NOMO-1 (cell line): ENCODE measurements around the gene FGFR2.

Experiments
- DNase-seq, 2 experiments: peaks; one replicate each; lab custom pipeline; 2025; ENCODE audit not compliant: unreplicated experiment in 2 of 2; lab: John Stamatoyannopoulos, UW

Gene FGFR2

DNA sequence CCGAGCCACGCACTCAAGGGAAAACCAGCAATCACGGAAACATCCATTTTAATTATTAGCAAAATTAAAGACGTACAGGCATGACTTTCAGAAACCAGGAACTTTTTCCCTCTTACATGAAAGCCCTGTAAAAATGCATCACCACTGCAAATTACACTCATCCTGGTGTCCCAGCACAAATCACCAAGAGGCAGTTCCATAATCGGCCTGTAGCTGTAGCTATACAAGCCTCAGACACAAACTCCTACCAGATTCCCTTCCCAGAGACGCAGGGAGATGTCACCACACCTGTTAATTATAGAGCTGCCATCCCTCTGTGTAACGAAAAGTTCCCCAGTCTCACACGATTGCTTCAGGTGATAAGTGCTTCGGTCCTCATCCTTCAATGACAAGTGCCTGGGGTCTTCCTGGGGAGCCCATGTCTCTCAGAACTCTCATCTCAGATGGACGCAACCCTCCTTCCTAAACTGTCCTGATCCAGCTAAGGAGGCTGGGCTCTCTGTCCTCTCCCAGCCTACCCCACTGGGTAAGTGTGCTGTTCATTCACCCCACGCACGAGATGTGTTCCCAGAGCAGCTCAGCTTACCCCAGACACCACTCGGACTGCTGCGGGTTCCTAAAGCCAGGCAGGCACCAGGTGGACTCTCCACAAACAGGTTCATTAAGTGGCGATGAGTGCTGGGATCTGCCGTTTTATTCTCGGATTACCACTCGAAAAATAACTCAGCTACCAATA, 5.9 kb downstream of the FGFR2 start:
- DNase-seq: no peak

GRCh38 chr10:121591186-121591585, 7.1 kb downstream of the FGFR2 start:
- no peak for DNase-seq

DNA sequence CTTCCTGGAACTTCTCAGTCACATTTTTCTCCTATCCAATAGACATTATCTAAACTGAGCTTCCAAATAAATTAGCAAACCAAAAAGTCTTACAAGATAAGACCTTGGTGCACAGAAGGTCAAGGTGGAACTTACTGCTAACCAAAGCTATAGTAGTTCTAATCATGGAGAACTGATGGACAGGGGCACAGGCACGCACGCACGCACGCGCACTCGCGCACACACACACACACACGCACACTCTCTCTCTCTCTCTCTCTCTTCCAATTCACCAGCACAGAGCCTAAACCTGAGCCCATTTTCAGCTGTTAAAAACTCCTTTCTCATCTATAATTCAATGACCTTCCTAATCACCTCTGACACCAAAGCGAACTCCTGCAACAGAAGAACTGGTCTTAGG, 7.5 kb downstream of the FGFR2 start:
- no peak for DNase-seq

GRCh38 chr10:121589553-121589952, 8.7 kb downstream of the FGFR2 start:
- no peak for DNase-seq

DNA sequence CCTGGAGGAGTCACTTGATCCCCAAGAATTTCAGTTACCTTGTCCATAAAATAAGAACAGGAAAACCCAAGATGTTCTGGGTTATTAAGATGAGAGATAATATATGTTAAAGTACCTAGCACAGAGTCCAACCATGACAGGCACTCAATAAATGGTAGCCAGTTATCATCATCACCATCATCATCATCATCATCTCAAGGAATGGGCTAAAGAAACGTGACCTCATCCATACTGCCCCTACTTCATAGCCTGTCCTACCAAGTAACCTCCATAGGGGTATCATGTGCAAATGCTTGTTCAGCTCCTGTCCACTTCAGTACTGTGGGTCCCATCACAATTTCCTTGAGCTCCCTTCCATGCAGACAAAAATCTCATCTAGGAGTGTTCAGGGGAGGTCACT, 14.4 kb downstream of the FGFR2 start:
- DNase-seq: no peak

- DNase-seq: no peak
Observed at GRCh38 chr10:121583258-121583657, 15.0 kb downstream of the FGFR2 start.

- DNase-seq: no peak
Observed at GRCh38 chr10:121580276-121581116, 17.7 kb downstream of the FGFR2 start.

GRCh38 chr10:121579656-121580055, 18.6 kb downstream of the FGFR2 start:
- no peak for DNase-seq

DNA sequence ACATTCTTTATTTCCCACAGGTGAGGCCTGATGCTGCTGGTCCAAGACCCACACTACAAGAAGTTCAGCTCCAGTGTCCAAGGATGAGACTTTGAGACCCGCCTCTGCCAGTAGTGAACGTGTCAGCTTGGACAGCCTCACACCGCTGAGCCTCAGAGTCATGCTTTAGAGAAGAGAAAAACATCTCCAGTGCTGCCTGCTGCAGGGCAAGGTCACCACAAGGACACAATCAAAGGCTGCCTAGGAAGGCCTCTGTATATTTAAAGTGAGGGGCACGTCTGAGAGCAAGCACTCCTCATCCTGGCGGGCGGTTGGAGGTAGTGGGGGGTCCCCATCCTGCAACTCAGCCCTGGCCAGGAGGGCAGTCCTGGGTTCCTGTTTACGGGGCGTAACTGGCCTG, 19.3 kb downstream of the FGFR2 start:
- DNase-seq: no peak

GRCh38 chr10:121578298-121578697, 19.9 kb downstream of the FGFR2 start:
- no peak for DNase-seq

DNA sequence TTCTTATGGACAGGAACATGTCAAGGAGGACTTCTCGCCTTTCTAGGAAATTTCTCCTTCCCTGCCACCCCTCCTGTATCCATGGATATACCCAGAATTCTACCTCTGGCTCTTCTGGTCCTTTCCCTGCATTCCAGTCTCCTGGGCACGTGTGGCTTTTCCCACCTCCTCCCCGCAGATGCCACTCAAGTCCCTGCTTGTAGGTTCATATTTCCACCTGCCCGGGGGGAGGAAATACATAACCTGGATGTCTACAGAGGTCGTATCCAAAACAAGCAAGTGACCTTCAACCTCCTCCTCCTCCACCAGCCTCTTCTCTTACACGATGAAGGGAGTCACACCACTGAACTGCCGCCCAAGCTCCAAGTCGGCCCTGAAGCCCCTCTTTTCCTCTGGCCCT, 20.7 kb downstream of the FGFR2 start:
- DNase-seq: no peak

GRCh38 chr10:121576139-121576538, 22.1 kb downstream of the FGFR2 start:
- no peak for DNase-seq

- no peak for DNase-seq
Observed at GRCh38 chr10:121574519-121575166, 23.6 kb downstream of the FGFR2 start.

GRCh38 chr10:121573538-121573941, 24.7 kb downstream of the FGFR2 start:
- no peak for DNase-seq

DNA sequence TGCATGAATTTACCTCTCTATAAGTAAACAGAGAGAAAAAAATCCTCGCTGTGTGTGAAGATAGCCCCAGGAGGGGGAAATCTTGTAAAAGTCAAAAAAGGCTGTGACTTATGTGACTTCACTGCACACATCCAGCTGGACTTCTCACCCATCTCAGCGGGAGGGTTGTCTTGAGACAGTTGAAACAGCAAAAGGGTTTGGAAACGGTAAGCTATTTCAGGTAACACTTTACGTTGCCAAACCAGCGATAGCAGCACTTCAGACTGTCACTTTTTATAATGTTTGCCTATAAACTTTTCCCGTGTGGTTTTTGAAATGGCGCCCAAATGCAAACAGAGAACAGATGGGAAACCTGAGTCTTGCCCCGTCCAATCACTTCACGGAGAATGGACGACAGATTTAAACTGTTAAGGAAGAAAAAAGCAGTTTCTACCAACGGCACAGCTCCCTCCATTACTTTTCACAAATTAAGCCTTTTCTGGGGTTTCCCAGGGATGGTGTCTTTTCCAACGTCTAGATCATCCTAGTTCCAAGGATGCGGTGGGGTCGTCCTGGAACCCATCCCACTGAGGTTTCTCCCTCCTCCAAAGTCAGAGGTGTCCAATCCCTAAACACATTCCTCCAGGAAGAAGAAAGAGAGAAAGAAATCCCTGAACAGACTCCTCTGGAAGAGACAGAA, 25.2 kb downstream of the FGFR2 start:
- no peak for DNase-seq

- DNase-seq: no peak
Observed at GRCh38 chr10:121570315-121570714, 27.9 kb downstream of the FGFR2 start.

GRCh38 chr10:121568275-121568674, 30.0 kb downstream of the FGFR2 start:
- no peak for DNase-seq

DNA sequence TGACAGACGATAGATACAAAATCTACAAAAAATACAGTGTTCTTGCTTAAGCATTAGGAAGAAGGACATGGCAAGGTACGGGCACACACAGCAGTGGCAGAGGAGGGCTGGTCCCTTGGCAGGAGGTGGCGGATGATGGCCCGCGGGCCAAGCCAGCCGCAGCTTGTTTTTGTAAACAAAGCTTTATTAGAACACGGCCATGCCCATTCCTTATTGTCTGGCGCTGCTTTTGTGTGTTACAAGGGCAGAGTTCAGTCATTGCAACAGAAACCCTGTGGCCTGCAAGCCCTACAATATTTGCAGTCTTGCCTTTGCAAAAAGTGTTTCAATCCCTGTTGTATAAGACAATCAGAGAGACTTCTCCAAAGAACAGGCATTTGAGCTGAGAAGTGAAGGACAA, 30.7 kb downstream of the FGFR2 start:
- DNase-seq: no peak

- DNase-seq: no peak
Observed at GRCh38 chr10:121566755-121567154, 31.5 kb downstream of the FGFR2 start.

DNA sequence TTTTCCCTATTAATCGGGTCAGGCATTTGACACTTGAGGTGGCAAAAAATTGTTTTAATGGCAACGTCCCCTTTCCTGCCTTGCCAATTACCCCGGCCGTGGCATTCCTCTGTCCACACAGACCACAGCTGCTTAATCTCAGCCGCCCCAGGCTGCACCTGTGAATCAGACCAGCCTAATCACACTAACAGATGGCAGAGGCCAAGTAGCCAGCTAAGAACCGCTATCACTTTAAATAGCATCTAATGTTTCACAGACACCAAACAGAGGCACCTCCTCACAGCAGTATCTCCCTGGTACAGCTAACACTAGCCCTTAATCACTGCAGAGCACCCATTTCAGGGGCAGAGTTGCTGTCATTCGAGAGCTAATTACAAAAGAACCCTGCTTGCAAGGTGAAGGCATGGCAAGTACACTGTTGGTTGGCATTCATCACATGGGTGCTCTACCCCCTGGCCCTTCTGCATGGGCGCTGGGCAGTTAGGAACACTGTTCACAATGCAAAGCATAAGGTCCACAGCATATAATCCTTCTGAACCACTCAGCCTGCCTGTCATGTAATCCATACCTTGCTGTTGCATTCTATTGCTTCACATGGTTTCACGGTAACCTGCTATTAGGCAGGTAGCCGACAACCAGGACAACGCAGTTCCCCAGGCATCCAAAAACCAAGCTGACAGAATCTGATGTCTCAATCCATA, 38.8 kb downstream of the FGFR2 start:
- no peak for DNase-seq

- DNase-seq: no peak
Observed at GRCh38 chr10:121558238-121558637, 40.0 kb downstream of the FGFR2 start.
